Measurements from ENCODE around the gene GAPDHS.

GAPDHS gene

GRCh38 chr19:35557539-35558399 is 24.5 kb downstream of the GAPDHS start:
- DNase-seq, result peak; percentile 58

- no peak for DNase-seq
Observed at GRCh38 chr19:35558400-35559280, 25.4 kb downstream of the GAPDHS start.

DNA sequence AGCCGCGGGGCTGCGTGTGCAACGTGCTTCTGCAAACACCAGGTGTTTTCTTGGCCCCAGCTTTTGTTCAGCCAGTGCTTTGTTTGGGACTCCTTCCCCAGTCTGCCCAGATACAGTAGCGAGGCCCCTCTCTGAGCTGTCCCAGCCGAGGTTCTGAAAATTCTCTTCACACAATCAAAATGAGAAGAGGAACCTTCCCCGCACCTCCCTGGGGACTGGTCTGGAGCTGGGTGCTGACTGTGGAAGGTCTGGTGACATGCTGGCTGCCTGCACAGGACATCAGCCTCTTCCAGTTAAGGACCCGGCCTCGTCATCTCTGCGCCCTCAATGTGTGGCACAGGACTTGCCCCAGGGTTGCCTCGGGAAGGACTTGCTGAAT is 26.0 kb downstream of the GAPDHS start:
- no peak for DNase-seq

DNA sequence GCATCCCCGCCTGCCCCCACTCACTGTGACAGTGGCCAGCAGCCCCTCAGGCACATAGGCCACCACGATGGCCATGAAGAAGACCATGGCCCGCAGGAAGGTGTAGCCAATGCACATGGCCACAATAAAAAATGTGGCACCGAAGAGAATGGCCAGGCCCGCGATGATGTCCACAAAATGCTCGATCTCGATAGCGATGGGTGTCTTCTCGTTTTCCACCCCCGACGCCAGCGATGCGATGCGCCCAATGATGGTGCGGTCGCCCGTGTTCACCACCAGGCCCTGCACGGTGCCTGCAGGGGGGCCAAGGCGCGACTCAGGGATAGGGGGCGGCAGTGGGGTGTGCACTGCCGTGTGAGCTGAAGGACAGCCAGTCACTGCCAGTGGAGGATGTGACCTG is 26.5 kb downstream of the GAPDHS start:
- no peak for DNase-seq

DNA sequence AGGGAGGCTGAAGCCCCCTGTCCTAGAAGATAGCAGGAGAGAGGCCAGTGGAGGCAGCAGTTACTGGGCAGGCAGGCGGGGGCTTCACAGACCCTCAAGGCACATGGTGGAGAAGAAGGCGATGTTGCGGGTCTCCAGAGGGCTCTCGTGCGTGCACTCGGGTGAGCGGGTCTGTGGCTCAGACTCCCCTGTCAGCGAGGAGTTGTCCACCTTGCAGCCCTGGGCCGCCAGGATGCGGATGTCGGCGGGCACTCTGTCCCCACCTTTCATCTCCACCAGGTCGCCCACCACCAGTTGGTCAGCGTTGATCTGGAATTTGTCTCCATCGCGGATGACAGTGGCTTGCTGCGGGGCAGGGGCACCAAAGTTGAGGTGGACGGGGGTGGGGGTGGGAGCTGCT is 27.0 kb downstream of the GAPDHS start:
- no peak for DNase-seq

DNA sequence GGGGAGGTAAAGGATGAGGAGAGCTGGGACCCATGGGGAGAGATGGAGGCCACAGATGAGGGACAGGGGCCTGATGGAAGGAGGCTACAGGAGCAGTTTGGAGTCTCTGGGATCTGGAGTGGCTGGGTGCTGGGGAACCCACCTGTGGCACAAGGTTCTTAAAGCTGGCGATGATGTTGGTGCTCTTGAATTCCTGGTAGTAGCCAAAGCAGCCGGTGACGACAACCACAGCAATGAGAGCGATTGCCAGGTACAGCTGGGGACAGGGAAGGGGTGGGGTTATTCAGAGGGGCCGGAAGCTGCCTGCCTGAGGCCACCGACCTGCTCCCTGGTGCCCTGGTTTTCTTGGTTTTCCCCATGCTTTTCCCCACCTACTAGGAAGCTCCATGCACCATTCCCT is 27.4 kb downstream of the GAPDHS start:
- DNase-seq, result no peak

GRCh38 chr19:35561436-35561835 is 28.2 kb downstream of the GAPDHS start:
- no peak for DNase-seq

DNA sequence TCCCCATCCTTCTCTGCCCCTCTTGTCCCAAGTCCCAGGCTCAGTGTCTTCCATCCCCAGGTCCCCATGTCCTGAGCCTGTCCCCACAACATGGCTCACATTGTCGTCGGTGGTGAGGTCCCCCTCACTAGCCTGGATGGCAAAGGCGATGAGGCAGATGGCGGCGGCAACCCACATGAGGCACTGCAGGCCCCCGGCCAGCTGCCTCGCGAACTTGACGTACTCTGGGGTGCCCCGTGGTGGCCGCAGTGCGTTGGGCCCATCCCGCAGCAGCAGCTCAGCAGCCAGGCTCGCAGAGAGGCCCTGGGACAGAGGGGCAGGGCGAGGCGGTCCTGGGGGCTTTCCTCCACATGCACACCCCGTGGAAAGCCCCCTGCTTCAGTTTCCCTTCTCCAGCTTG is 29.1 kb downstream of the GAPDHS start:
- no peak for DNase-seq

DNA sequence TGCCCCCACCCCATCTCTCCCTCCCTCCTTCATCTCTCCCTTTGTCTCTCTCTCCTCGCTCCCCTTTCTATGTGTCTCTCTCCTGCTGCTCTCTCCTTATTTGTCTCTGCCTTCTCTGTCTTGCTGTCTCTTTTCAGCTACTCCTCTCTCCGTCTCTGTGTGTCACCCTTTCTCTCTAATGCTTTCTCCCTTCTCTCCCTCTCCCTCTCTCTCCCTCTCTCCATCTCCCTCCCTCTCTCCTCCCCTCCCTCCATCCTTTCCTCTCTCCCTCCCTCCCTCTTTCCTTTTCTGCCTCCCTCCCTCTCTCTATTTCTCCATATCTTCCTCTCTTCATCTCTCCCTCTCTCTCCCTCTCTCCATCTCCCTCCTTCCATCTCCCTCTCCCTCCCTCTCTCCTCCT is 29.5 kb downstream of the GAPDHS start:
- DNase-seq, result no peak

DNA sequence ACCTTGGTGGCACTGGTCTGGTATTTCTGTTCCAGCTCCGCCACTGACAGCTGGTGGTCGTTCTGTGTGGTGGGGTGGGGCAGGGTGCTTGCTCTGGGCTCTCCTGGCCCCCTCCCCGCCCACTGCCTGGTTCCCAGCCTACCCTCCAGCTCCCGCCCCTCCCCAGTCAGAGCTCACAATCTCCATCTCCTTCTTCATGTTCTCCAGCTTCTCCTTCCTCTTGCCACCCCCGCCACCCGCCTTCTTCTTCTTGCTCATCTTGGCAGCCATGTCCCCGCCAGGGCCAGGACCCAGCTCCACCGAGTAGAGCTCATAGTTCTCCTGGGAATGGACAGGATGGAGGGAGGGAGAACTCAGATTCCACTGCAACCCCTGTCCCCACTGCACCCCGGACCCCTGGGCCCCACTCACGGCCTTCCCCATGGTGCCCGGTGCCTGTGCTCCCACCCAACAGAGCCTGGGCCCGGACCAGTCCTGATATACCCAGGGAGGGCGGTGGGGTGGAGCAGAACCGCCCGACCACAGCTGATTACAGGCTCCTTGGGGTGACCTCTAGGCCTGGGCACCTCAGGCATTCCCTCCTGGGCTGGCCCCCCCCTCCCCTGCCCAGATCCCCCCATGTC is 30.1 kb downstream of the GAPDHS start, which contains the start of gene ATP4A:
Gene ATP4A, minus strand, starts transcription at position 452 of the 623 bp plus-strand sequence. Its CDS starts 29 bp downstream, at position 423.
- DNase-seq, result no peak

DNA sequence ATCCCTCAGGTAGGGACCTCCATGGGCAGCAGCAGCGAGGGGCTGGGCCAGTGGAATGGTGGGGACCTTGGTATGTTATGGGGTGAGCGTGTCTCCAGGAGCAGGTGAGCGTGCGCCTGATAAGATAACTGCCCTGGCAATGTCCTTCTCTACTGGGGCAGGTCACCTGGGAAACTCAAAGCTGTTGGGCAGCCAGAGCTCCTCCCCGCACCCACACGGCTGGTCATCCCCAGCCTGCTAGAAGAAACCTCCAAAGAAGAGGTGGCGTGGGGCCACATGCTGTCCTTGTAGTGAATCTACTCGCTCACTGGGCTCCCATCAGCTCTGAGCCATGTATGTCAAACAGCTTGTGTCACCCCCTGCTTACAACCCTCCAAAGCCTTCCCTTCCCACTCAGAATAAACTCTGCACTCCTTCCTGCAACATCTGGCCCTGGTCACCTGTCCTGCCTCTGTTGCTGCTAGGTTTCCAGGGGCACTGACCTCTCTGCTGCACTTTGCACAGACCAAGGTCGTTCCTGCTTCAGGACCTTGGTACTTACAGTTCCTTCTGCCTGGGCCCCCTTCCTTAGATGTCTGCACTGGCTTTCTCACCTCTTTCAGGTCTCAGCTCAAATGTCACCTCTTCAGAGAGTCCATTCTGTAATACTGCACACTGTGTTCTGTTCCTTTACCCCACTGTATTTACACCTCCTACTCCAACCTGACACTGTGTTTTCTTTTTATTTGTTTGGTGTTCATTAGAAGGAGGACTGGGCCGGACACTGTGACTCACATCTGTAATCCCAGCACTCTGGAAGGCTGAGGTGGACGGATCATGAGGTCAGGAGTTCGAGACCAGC is 32.0 kb downstream of the GAPDHS start:
- DNase-seq, result no peak

- DNase-seq, result no peak
Observed at GRCh38 chr19:35566738-35567137, 33.5 kb downstream of the GAPDHS start.

DNA sequence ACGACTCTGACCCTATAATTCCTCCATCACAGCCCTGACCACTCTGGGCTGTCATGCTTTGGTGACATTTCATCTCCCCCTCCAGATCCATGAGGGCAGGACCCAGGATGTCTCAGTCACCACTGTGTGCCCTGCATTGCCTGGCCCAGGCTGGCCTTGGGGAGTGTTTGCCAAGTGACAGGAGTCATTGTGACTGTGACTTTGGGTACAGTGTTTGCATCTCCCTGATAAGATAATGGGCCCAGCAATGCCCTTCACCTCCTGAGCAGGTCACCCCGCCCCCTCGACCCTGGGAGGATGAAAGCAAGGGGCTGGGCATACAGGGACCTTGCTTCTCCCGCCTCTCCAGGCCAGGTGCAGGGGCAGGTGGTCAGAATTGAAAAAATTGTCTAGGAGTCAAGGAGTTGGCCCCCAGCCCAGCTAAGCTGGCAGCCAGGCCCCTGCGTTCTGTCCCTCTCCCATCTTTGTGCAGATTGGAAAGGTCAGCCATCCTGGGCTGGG is 36.1 kb downstream of the GAPDHS start:
- DNase-seq, result no peak

DNA sequence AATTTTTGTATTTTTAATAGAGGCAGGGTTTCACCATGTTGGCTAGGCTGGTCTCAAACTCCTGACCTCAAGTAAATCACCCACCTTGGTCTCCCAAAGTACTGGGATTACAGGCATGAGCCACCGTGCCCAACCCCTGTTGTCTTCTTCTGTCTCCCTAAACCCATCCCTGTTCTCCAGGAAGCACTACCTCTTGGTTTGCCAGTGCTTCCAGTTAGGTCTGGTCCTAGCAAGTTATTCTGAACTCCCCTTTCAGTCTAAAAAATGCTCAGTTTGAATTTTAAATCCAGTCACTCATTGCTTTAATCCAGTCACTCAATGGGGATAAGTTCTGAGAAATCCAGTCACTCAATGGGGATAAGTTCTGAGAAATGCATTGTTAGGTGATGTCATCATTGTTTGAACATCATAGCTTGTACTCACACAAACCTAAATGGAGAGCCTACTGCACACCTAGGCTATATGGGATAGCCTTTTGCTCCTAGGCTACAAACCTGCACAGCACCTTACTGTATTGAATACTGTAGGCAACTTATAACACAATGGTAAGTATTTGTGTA is 38.2 kb downstream of the GAPDHS start:
- DNase-seq, result no peak

DNA sequence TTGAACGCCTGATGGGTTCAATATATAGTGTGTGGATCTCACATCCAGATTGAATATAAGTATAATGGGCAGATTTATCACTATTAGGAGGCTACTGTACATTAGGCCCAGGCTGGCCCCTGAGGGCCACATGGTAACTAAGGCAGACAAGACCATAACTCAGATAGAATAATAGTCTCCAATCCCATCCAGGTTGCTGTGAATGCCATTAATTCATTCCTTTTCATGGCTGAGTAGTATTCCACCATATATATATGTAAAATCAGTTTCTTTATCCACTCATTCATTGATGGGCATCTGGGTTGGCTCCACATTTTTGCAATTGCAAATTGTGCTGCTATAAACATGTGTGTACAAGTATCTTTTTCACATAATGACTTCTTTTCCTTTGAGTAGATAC is 44.7 kb downstream of the GAPDHS start:
- DNase-seq, result no peak

GRCh38 chr19:35578707-35579106 is 45.5 kb downstream of the GAPDHS start:
- DNase-seq, result no peak

DNA sequence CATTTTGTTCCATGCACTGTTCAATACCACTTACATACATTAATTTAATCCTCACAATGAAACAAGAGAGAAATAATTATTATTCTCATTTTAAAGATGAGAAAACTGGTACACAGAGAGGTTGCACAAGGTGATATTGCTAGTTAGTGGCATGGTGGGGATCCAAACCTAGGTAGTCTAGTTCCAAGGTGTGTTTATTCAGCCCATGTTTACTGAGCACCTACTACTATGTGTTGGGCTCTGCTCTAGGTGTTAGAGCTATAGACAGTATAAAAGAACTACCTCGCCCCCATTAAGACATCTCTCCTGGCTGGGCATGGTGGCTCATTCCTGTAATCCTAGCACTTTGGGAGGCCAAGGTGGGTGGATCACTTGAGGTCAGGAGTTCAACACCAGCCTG is 49.5 kb downstream of the GAPDHS start:
- DNase-seq, result no peak

- DNase-seq, result no peak
Observed at GRCh38 chr19:35585848-35586247, 52.6 kb downstream of the GAPDHS start, which contains the start of gene PMIS2. Gene PMIS2 (plus strand): TSS chr19:35586173. CDS start chr19:35586260, 87 bp downstream.

- no peak for DNase-seq
Observed at GRCh38 chr19:35587321-35587720, 54.1 kb downstream of the GAPDHS start.

- no peak for DNase-seq
Observed at GRCh38 chr19:35590875-35591274, 57.6 kb downstream of the GAPDHS start.

- no peak for DNase-seq
Observed at GRCh38 chr19:35592226-35592625, 59.0 kb downstream of the GAPDHS start.
